Measurements from ENCODE around the gene HIP1R.

The HIP1R gene

DNA sequence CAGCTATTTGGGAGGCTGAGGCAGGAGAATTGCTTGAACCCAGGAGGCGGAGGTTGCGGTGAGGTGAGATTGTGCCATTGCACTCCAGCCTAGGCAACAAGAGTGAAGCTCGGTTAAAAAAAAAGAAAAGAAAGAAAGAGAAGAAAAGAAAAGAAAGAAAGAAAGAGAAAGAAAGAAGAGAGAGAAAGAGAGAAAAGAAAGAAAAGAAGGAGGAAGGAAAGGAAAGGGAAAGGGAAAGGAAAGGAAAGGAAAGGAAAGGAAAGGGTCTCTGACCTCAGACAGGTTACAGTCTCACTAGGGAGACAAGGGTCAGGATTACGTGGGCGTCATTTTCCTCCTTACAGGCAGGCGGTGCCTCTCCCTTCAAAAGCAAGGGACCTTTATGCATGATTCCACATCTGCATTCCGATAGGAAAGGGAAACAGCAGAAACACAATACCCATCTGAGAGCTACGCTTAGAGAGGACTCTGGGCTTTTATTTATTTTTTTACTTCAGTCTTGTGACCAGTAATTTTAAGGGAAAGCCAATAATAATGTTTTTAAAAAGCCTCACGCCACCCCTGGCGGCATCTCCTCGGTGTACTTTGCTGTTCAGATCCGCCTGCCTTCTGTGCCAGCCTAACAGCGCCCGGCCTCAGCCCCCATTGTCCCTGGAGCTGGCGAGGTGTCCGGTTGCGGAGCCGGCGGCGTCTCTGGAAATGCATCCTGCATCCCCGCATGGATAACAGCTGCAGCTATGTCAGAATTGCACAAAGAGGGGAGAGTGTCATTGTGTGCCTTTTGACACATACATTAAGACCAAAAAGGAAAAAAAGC lies 945 bp upstream of the HIP1R start:
- POLR2A ChIA-PET: interaction anchor here (1.3 kb wide), 1 partner anchor 398 kb away, joined by 4 read pairs; the partner anchor contains the start of gene MPHOSPH9
- DNase-seq (ENCODE audit: extremely low spot score): peak; percentile 54
- TF ChIP-seq CTBP1 (IDR thresholded peaks at IDR 0.05; ENCODE audit: borderline replicate concordance): no peak
- no peak for TF ChIP-seq NFRKB (IDR thresholded peaks at IDR 0.05)
- TF ChIP-seq, protein P1, sequence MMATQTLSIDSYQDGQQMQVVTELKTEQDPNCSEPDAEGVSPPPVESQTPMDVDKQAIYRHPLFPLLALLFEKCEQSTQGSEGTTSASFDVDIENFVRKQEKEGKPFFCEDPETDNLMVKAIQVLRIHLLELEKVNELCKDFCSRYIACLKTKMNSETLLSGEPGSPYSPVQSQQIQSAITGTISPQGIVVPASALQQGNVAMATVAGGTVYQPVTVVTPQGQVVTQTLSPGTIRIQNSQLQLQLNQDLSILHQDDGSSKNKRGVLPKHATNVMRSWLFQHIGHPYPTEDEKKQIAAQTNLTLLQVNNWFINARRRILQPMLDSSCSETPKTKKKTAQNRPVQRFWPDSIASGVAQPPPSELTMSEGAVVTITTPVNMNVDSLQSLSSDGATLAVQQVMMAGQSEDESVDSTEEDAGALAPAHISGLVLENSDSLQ (IDR thresholded peaks at IDR 0.05): no peak
- TF ChIP-seq LEF1 (IDR thresholded peaks at IDR 0.05; ENCODE audit: borderline replicate concordance): no peak
- no peak for TF ChIP-seq ARNT (IDR thresholded peaks at IDR 0.05)
- TF ChIP-seq FOXA1 (IDR thresholded peaks at IDR 0.05): no peak
- no peak for TF ChIP-seq L3MBTL2 (conservative IDR thresholded peaks at IDR 0.05)
- TF ChIP-seq FOXK2 (IDR thresholded peaks at IDR 0.05): no peak
- no peak for TF ChIP-seq ZNF384 (IDR thresholded peaks at IDR 0.05)
- TF ChIP-seq BHLHE40 (IDR thresholded peaks at IDR 0.05; ENCODE audit: borderline replicate concordance): no peak
- TF ChIP-seq SUZ12 (IDR thresholded peaks at IDR 0.05): no peak
- CTCF ChIA-PET: interaction anchor here (1.0 kb wide), 1 partner anchor 40 kb away, joined by 3 read pairs; no protein-coding TSS in a partner anchor

DNA sequence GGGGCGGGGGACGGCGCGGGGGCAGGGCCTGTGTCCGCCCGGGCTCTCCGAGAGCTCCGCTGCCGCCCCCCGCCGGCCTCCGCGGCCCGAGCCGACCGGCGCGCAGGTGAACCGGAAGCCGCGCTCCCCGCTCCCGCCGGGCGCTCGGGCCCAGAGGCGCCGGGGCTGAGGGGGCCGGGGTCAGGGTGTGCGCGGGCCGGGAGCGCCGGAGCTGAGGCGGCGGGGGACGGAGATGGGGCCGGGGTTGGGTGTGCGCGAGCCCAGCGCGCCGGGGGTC lies 431 bp downstream of the HIP1R start:
- ChIA-PET POLR2A (interaction anchor here (0.6 kb wide), 1 partner anchor 140 kb away, joined by 4 read pairs; no protein-coding TSS in a partner anchor), CTCF (no interaction called here)
- TF ChIP-seq CTBP1 (IDR thresholded peaks at IDR 0.05; ENCODE audit: borderline replicate concordance) (no peak), ELF4 (IDR thresholded peaks at IDR 0.05) (no peak), FOXK2 (IDR thresholded peaks at IDR 0.05) (no peak)
- peak; percentile 45 for DNase-seq (ENCODE audit: extremely low spot score)

DNA sequence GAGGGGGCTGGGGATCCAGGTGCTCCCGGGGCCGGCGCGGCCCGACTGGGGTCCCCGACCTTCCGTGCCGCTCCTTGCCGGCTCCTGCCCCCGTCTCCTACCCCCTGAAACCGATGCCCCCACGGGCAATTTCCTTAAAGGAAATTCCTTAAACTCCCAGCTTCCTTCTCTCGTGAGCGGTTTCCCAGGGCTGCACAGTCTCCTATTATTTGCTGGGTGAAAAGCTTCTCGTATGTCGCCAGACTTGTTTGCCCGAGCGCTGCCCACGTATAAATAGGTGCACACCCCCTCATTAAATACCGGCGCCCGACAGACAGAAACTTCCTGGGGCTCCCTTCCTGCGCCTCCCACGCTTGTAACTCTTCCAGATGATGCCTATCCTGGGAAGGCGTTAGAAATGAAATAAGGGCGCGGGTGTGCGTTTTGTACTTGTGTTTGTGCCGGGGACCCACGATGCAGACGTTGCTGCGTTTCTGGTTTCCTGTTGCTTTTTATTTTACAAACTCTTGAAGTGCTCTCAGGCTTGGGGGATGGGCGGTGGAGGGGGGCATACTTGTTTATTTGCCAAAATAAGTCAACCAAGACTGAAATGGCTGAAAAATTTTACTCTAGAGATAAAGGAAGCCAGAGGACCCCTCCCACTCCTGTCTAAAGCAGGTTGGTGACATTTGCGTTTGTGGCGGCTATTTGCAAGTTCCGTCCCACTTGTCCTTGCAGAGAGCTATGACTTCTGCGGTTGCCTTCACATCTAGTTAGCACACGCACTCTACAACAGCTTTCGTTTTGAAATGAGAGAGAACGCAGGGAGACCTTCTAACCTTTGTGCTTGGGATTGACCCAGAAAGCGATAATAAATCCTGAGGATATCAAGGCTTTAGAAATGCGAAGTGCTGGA lies 1.0 kb downstream of the HIP1R start:
- POLR2A ChIA-PET: interaction anchor here (0.6 to 1.1 kb wide), 3 partner anchors 35 to 396 kb away, joined by 3 to 4 read pairs (median 3); no protein-coding TSS in a partner anchor
- no peak for DNase-seq (ENCODE audit: extremely low spot score)

DNA sequence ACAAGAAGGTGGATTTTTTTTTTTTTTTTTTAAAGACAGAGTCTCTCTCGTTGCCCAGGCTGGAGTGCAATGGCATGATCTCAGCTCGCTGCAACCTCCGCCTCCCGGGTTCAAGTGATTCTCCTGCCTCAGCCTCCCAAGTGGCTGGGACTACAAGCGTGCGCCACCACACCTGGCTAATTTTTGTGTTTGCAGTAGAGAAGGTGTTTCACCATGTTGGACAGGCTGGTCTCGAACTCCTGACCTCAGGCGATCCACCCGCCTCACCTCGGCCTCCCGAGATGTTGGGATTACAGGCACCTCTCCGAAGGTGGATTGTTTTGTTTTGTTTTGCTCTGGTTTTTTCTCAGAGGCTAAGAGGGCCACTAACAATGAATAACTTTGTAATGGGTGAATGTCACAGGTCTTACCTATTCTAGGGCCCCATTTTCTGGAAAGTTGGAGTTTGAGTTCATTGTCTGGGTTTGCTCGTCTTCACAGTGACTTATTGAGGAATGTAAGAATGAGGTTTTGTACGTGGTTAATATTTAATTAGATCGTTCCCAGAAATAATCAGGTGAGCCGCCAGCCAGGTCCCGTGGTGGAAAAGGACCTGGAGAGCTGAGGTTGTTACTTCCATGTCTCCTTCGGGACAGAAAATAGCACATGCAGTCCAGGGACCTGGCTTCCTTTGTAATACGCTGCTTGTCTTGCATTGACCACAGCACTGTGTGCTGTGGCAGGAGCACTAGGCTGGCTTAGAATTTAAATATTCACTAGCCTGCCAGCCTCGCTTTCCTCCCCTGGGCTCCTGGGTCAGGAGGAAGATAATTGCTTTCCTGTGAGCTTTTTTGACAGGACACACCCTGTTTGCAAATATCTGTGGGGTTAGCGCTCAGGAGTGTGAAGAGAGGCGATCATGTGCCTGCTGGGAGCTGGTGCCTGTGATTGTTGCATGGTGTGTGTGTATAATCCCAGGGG lies 2.3 kb downstream of the HIP1R start:
- ChIA-PET CTCF (no interaction called here), POLR2A (interaction anchor here (1.1 kb wide), 1 partner anchor 37 kb away, joined by 3 read pairs; no protein-coding TSS in a partner anchor)
- no peak for TF ChIP-seq FOXK2 (IDR thresholded peaks at IDR 0.05)
- TF ChIP-seq HDGF (IDR thresholded peaks at IDR 0.05; ENCODE audit: borderline replicate concordance): no peak
- no peak for TF ChIP-seq NFRKB (IDR thresholded peaks at IDR 0.05)
- no peak for TF ChIP-seq ELF4 (IDR thresholded peaks at IDR 0.05)
- no peak for TF ChIP-seq CTBP1 (IDR thresholded peaks at IDR 0.05; ENCODE audit: borderline replicate concordance)
- TF ChIP-seq SP1 (IDR thresholded peaks at IDR 0.05): no peak
- TF ChIP-seq L3MBTL2 (conservative IDR thresholded peaks at IDR 0.05): no peak
- TF ChIP-seq, protein P1 (IDR thresholded peaks at IDR 0.05): no peak
- no peak for TF ChIP-seq LEF1 (IDR thresholded peaks at IDR 0.05; ENCODE audit: borderline replicate concordance)
- TF ChIP-seq ZNF384 (IDR thresholded peaks at IDR 0.05): no peak
- no peak for TF ChIP-seq FOXM1 (IDR thresholded peaks at IDR 0.05; ENCODE audit: borderline replicate concordance)
- no peak for TF ChIP-seq SUZ12 (IDR thresholded peaks at IDR 0.05)
- TF ChIP-seq TARDBP (IDR thresholded peaks at IDR 0.05): no peak
- no peak for TF ChIP-seq FOXA1 (IDR thresholded peaks at IDR 0.05)
- TF ChIP-seq BHLHE40 (IDR thresholded peaks at IDR 0.05; ENCODE audit: borderline replicate concordance): no peak
- TF ChIP-seq ARNT (IDR thresholded peaks at IDR 0.05): no peak
- no peak for DNase-seq (ENCODE audit: extremely low spot score)

More for the DNA sequence above, 1.0 kb downstream of the HIP1R start:
- CTCF ChIA-PET: interaction anchor here (0.9 kb wide), 1 partner anchor 42 kb away, joined by 3 read pairs; no protein-coding TSS in a partner anchor
- TF ChIP-seq CTBP1 (IDR thresholded peaks at IDR 0.05; ENCODE audit: borderline replicate concordance): no peak
- TF ChIP-seq ARNT (IDR thresholded peaks at IDR 0.05): no peak
- no peak for TF ChIP-seq HDGF (IDR thresholded peaks at IDR 0.05; ENCODE audit: borderline replicate concordance)
- TF ChIP-seq, protein P1 (IDR thresholded peaks at IDR 0.05): no peak
- no peak for TF ChIP-seq FOXM1 (IDR thresholded peaks at IDR 0.05; ENCODE audit: borderline replicate concordance)
- no peak for TF ChIP-seq SP1 (IDR thresholded peaks at IDR 0.05)
- TF ChIP-seq ZNF384 (IDR thresholded peaks at IDR 0.05): no peak
- TF ChIP-seq BHLHE40 (IDR thresholded peaks at IDR 0.05; ENCODE audit: borderline replicate concordance): no peak
- TF ChIP-seq ELF4 (IDR thresholded peaks at IDR 0.05): no peak
- TF ChIP-seq FOXA1 (IDR thresholded peaks at IDR 0.05): no peak
- no peak for TF ChIP-seq LEF1 (IDR thresholded peaks at IDR 0.05; ENCODE audit: borderline replicate concordance)
- no peak for TF ChIP-seq SUZ12 (IDR thresholded peaks at IDR 0.05)
- TF ChIP-seq NFRKB (IDR thresholded peaks at IDR 0.05): no peak
- no peak for TF ChIP-seq FOXK2 (IDR thresholded peaks at IDR 0.05)
- no peak for TF ChIP-seq TARDBP (IDR thresholded peaks at IDR 0.05)

DNA sequence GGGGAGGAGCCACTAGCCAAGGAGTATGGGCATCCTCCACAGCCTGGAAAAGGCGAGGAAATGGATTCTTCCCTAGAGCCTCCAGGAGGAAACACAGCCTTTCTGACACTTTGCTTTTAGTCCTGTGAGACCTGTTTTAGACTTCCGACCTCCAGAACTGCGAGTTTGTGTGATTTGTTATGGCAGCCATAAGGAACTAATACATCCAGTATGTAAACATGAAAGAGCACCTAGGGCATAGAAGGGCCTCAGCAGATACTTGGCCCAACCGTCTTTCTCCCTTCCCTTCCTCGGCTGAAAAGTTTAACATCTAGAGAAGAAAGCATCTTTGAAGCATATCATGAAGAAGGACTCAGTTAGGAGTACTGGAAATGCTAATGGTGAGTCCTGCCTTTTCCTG lies 3.6 kb downstream of the HIP1R start:
- ChIA-PET CTCF (no interaction called here), POLR2A (no interaction called here)
- TF ChIP-seq FOXK2 (IDR thresholded peaks at IDR 0.05) (no peak), ZNF384 (IDR thresholded peaks at IDR 0.05) (no peak), LEF1 (IDR thresholded peaks at IDR 0.05; ENCODE audit: borderline replicate concordance) (no peak), FOXM1 (IDR thresholded peaks at IDR 0.05; ENCODE audit: borderline replicate concordance) (no peak), CTBP1 (IDR thresholded peaks at IDR 0.05; ENCODE audit: borderline replicate concordance) (no peak), SUZ12 (IDR thresholded peaks at IDR 0.05) (no peak), BHLHE40 (IDR thresholded peaks at IDR 0.05; ENCODE audit: borderline replicate concordance) (no peak), ELF4 (IDR thresholded peaks at IDR 0.05) (no peak), SP1 (IDR thresholded peaks at IDR 0.05) (no peak)
- DNase-seq (ENCODE audit: extremely low spot score): no peak
